Motor neuron (in vitro differentiated cells): ENCODE measurements around the gene SLC25A5. TPM values are rescaled to one million over a fixed set of nuclear protein-coding genes. Genes with fewer than 3 reads are reported as not detected.

Experiments used
- ATAC-seq, 8 experiments: fragments of 200-7000 bp; cut with Tn5 transposase; replicated peaks in 6 of 8; 2 replicates each; pipeline ENCODE4 v1.8.0; 2021; ENCODE audit warnings: mild to moderate bottlenecking in 8 of 8, moderate library complexity in 8 of 8
- H3K27ac ChIP-seq, 2 donors: fragments of 250-450 bp; sonication (Bioruptor Pico); 2 replicates each; pipeline ENCODE4 v1.9.0; 2021; ENCODE audit warnings: antibody characterized with exemption in 2 of 2, mild to moderate bottlenecking in 2 of 2, moderate library complexity in 1 of 2
- H3K4me1 ChIP-seq, 2 donors: fragments of 250-450 bp; sonication (Bioruptor Pico); replicated peaks in 1 of 2; 2 replicates each; pipeline ENCODE4 v1.6.1; 2021; ENCODE audit warnings: antibody characterized with exemption in 2 of 2, mild to moderate bottlenecking in 2 of 2, moderate library complexity in 1 of 2
- H3K4me3 ChIP-seq, 5 donors: fragments of 250-450 bp; sonication (Bioruptor Pico); 2 replicates each; pipeline ENCODE4 v1.9.0; 2021; ENCODE audit warnings: antibody characterized with exemption in 5 of 5, mild to moderate bottlenecking in 5 of 5, moderate library complexity in 4 of 5
- WGBS, 10 experiments: fragments of 450-650 bp; shearing (Covaris generic); methylation state at CpG; one replicate each; pipeline ENCODE4 v1.0.0; 2022; 5-methylcytosine and 5-hydroxymethylcytosine counted together
- in situ Hi-C, 9 experiments: fragments of 400-800 bp; cut with MboI; loops; one replicate each; pipeline ENCODE4 v1.15.0; 2021; ENCODE audit warnings: low sequenced_read_pairs in 9 of 9, low pct_unique_long_range_greater_than_20kb in 2 of 9; ENCODE audit not compliant: unreplicated experiment in 9 of 9
- total RNA-seq, 8 experiments: library from RNA; unstranded; fragments of 300-600 nt; gene quantifications; 2 replicates each; pipeline versions ENCODE4 v1.2.3 to v1.2.4, GENCODE V29; 2022

SLC25A5 gene
- total RNA-seq, 8 experiments from 2014 or later = 103 to 455 (median 201) TPM

DNA sequence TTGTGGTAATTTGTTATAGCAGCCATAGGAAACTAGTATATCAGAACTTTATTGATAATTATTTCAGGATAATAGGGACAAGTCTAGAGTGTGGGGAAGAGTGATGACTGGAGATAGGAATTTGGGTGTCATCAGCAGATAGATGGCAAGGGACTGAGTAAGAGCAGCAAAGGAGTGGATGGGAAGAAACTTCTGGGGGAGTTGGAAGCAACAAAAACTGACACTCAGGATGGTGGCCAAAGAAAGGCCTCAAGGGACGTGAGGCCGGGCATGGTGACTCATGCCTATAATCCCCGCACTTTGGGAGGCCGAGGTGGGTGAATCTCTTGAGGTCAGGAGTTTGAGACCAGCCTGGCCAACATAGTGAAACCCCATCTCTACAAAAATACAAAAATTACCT, 9.1 kb upstream of the SLC25A5 start:
- Histone ChIP-seq H3K4me3 (no peak overlapping the region), H3K4me1 (no peaks in the 10 kb centered on the region), H3K27ac (no peak overlapping the region)
- ATAC-seq = no peak
- in situ Hi-C loops = no loop called here
- 60 to 92% (median 60%) methylated on average over 1 to 2 of the region's 4 CpGs; no CpG with 5 or more reads in 7 of the 10 experiments for WGBS, 10 experiments

DNA sequence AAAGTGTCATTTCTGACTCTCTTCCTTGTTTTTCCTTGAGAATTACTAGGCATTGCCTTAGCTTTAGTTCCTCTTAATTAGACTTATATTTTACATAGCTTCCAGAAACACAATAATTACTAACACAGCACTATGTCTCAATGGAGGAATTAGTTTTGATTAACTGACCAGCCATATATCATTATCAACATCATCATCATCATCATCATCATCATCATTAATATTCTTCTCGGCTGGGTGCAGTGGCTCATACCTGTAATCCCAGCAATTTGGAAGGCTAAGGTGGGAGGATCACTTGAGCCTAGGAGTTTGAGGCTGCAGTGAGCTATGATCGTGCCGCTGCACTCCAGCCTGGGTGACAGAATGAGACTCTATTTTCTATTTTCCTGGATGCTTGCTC, 2.7 kb upstream of the SLC25A5 start:
- ATAC-seq = no peak
- WGBS, 10 experiments = 71 to 100% (median 100%) methylated on average over 1 to 3 of the region's 3 CpGs; no CpG with 5 or more reads in 5 of the 10 experiments
- Histone ChIP-seq H3K4me1 (no peaks in the 10 kb centered on the region), H3K4me3 (no peak overlapping the region), H3K27ac (no peak overlapping the region)
- in situ Hi-C loops = no loop called here

DNA sequence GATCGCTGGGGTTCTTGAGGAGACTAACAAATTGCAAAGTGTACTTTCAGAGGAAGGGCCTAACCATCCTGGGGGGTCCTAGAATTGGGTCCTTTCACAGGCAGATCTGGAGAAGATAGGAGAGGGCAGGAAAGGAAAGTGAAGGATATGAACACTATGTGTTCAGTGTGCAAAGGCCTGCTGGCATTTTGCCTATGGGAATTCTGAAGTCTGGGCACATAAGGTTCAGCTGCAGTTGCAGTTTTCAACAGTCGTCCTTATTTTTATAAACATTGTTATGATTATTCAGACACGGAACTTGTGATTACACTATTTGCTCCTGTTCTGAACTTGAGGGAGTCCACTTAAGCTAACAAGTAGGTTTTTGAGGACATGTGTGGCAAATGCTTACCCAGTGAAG, 1.3 kb upstream of the SLC25A5 start:
- WGBS, 10 experiments = 0 to 100% (median 73%) methylated on average over 1 to 3 of the region's 3 CpGs; no CpG with 5 or more reads in 6 of the 10 experiments
- H3K27ac ChIP-seq = no peak overlapping the region

DNA sequence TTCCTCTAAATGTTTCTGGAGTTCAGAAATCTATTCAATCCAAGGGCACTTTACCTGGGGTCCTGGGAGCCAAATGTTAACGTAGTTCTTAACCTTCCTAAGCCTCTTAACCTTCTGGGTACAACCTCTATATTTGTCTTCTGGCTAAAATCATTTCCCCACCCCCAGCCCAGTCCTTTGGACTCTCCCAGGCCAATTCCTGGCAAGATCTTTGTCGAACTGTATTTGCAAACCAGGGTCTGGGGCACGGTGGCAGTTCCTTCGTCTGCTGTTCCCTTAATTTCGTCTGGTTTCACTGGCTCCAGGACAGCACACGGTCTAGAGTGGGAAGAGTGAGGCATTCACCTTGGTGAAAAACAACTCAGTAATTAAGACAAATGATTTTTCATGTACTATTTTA, 811 bp upstream of the SLC25A5 start:
- in situ Hi-C loops = no loop called here
- Histone ChIP-seq H3K27ac (no peak overlapping the region), H3K4me1 (no peaks in the 10 kb centered on the region), H3K4me3 (peak overlapping the region in 2 of 5 donors; percentile 83 to 89)
- ATAC-seq = no peak
- WGBS, 10 experiments = 55 to 100% (median 63%) methylated on average over 1 to 5 of the region's 6 CpGs; no CpG with 5 or more reads in 6 of the 10 experiments

More for the DNA sequence above, 1.3 kb upstream of the SLC25A5 start:
- no peak for ATAC-seq
- Histone ChIP-seq H3K4me1 (no peaks in the 10 kb centered on the region), H3K4me3 (no peak overlapping the region)
- in situ Hi-C loops = no loop called here

DNA sequence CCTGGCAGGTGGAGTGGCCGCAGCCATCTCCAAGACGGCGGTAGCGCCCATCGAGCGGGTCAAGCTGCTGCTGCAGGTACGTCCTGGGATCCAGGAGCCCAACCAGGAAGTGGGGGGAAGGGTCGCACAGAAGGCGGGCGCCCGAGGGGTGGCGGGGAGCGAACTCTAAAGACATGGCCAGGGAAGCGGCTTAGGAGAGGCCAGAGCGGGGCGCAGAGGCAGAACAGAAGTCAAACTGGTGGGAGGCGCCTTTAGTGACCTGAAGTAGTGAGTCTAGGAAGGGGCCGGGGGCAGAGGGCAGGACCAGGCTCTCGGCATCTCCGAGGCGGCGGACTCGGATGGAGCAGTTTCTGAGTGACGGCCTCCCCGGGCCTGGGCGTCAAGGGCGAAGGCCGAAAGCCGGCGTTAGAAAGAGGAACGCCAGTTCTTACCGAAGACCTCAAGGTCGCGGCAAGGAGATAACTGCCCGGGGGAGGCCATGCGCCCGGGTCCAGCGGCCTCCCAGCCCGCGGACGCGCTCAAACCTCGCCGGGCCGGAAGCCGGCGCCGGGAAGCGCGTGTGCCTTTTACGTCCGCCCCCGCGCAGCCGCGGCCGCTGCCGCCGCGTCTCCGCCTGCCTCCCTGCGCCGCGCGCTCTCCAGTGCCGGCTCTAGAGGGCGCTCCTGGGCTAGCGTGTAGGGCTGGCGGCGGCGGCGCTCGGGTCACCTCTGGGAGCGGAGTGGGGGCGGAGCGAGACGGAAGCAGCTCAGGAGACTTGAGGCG, 488 bp downstream of the SLC25A5 start:
- Histone ChIP-seq H3K27ac (peak overlapping the region; percentile 71 to 72), H3K4me1 (no peaks in the 10 kb centered on the region), H3K4me3 (peak overlapping the region; percentile 69 to 89 (median 83))
- in situ Hi-C loops = no loop called here
- peak; percentile 60 to 77 (median 76) for ATAC-seq
- 20% methylated on average over 19 of the region's 78 CpGs; no CpG with 5 or more reads in 9 of the 10 experiments for WGBS, 10 experiments

DNA sequence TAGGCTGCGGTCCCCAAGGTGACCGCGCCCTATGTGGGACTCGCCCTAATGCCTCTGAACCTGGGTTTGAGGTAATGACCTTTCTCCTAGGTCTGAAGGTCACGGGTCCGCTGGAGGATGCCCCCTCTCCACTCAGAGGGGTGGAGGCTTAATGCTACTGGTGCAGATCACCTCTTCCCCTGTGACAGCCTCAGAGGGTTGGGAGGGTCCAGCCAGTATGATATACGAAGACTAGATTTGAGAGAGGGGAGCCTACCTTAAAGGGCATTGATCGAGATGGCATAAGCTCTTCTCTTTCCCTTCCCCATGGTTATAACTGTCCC, 1.0 kb downstream of the SLC25A5 start:
- ATAC-seq = no peak
- in situ Hi-C loops = no loop called here
- peak overlapping the region in 1 of 2 donors; percentile 5 for H3K27ac ChIP-seq
- no peaks in the 10 kb centered on the region for H3K4me1 ChIP-seq
- H3K4me3 ChIP-seq = peak overlapping the region; percentile 69 to 89 (median 83)
- 20 to 50% methylated on average over 1 to 2 of the region's 8 CpGs; no CpG with 5 or more reads in 8 of the 10 experiments for WGBS, 10 experiments

DNA sequence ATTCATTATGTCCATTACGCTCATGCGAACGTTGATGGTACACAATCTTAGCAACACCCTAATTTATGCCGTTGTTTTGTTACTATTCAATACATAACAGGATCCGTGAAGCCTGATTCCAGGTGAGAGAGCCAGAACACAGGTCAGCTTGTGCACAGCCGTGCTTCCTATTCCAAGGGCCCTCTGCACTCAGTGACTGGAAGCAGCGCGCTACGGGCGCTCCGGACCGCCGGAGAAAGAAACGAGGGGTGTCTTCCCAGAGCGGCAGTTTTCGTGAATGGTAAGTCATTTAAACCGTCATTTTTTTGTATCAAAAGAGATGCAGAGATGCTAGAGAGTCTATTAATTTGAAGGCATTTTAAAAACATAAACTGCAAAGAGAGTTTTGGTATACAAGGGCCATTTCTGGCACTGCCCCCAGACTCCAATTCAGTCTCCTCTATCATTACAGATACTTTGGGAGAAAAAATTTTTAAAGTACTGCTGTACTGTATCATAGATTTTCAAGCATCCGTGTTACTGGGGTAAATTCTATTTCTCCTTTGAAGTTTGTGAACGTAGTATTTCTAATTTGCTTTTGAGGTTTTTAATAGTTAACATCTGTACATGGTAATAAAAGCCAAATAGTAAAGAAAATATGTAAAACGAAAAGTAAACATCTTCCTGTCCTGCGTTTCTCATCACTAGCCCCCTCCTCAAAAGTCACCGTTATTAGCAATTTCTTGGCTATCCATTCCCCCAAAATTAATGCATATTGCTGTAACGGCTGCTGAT, 6.6 kb downstream of the SLC25A5 start:
- Histone ChIP-seq H3K4me3 (no peak overlapping the region), H3K4me1 (peaks cover 2 to 7% of the 10 kb centered on the region in 2 donors), H3K27ac (no peak overlapping the region)
- WGBS, 10 experiments = 24 to 80% (median 60%) methylated on average over 1 to 13 of the region's 23 CpGs; no CpG with 5 or more reads in 1 of the 10 experiments
- in situ Hi-C loops = no loop called here
- no peak for ATAC-seq

DNA sequence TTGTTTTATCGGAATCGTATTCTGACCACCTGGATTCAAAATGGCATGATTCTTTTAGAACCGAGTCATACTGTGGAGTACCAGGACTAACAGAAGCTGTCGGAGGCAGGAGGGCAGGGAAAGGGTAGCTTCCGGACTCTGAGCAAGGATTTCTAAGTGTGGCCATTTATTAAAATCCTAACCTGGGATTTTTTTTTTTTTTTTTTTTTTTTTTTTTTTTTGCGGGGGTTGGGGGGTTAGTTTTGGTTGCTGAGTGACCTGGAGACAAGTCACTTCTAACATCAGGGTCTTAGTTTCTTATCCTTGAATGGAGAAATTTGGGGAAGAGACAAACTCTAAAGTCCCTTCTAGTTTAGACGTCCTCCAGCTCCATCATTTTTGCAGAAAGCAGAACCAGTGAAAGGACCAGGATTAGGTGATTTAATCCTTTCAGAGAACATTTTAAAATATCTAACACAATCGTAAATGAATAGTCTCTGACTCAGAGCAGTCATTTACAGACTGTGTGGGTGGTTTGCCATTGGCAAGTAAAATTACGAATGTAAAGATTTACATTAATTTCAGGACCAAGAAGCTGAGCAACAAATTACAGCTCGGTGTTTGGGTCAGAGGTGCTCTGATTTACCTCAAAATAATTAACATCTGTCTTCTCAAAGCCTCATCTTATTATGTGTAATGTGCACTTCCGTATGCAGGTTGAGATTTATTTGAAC, 7.3 kb downstream of the SLC25A5 start:
- ATAC-seq = peak in 4 of 8 experiments; percentile 16 to 42 (median 25)
- in situ Hi-C loops = no loop called here
- no peak overlapping the region for H3K4me3 ChIP-seq
- 0 to 89% (median 50%) methylated on average over 2 to 10 of the region's 11 CpGs; no CpG with 5 or more reads in 2 of the 10 experiments for WGBS, 10 experiments
- H3K27ac ChIP-seq = no peak overlapping the region
- peaks cover 2 to 7% of the 10 kb centered on the region in 2 donors for H3K4me1 ChIP-seq

DNA sequence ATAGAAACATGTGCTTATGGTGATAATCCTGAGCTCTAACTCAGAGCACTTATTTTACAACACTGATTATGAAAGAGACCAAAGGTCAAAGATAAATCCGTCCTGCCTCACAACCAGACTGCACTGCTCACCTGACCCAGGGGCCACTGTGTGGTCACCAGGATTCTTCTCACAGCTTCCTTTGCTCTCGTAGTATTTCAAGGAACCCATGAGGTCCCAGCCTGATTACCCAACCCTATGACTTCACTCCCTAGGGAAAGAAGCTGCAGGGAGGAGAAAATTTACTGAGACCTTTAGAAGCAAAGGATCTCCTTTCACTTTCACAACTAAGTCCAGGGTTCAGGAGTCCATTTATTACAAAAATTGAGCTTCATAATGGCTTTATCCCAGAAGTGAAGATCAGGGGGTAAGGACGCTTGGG, 9.6 kb downstream of the SLC25A5 start:
- in situ Hi-C loops = no loop called here
- H3K27ac ChIP-seq = no peak overlapping the region
- no peak overlapping the region for H3K4me3 ChIP-seq
- ATAC-seq = peak in 6 of 8 experiments; percentile 30 to 64 (median 55)
- WGBS, 10 experiments = 14 to 52% (median 40%) methylated on average over 1 to 2 of the region's 3 CpGs; no CpG with 5 or more reads in 7 of the 10 experiments
- H3K4me1 ChIP-seq = peaks cover 2 to 7% of the 10 kb centered on the region in 2 donors

DNA sequence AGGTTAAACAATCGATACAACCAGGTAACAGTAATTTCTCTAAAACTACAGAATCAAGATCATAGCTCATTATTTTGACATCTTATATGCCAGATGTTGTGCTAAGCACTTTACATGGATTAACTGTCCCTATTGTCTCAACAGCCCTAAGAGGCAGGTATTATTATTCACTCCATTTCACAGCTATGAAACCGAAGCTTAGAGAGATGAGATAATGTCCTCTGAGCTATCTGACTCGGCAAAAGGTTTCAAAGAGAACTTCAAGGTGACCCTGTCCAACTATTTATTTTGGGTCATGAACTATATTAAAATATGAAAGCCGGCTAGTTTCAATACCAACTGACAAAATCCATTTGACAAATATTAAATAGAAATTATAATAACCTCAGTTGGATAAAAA, 10.3 kb downstream of the SLC25A5 start:
- WGBS, 10 experiments = 52 to 100% (median 90%) methylated on average over 1 to 4 of the region's 4 CpGs; no CpG with 5 or more reads in 2 of the 10 experiments
- ATAC-seq = no peak
- Histone ChIP-seq H3K4me3 (no peak overlapping the region), H3K4me1 (peaks cover 2 to 7% of the 10 kb centered on the region in 2 donors), H3K27ac (no peak overlapping the region)
- in situ Hi-C loops = no loop called here

DNA sequence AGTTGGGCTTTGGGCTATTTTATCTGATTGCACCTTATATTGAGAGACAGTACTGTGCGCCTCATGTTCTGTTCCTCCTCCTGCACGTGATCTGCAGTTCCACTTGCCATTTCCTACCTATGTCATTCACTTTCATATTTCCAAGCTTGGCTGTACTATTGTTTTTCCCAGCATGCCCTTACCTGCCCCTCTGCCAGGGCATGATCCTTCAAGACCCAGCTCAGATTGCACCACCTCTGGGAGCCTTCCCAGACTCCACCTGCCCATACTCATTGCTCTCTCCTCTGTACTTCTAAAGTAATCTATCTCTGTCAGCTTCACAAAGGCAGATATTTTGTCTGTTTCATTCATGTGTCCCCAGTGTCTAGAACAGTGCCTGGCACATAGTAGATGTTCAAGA, 11.6 kb downstream of the SLC25A5 start:
- ATAC-seq = no peak
- Histone ChIP-seq H3K4me3 (no peak overlapping the region), H3K27ac (no peak overlapping the region), H3K4me1 (peaks cover 2 to 7% of the 10 kb centered on the region in 2 donors)
- WGBS, 10 experiments = 100% methylated on average over 2 of the region's 2 CpGs; no CpG with 5 or more reads in 8 of the 10 experiments
- in situ Hi-C loops = no loop called here

DNA sequence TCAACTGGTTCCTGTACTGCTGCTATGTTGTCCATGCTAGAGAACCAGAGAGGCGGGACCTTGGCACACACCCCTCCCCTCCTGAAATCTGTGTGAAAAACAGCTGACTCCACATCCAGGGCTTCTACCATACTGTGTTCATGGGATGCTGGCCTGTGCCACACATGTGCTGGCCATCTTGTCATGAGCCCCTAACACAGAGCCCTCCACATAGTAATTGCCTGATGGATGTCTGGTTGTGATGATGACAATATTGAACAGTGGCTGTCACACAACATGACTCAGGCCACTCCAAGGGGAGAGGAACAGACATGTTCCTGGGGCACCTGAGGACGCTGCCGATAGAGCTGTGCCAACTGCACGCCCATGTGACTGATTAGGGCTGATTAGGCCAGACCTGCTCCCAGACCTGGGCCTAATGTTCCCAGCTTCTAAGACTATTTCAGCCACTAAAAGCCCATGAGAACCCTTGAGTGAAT, 13.1 kb downstream of the SLC25A5 start:
- Histone ChIP-seq H3K27ac (no peak overlapping the region), H3K4me1 (no peaks in the 10 kb centered on the region), H3K4me3 (no peak overlapping the region)
- in situ Hi-C loops = no loop called here
- peak in 1 of 8 experiments; percentile 53 for ATAC-seq
- WGBS, 10 experiments = 60% methylated on average over 1 of the region's 4 CpGs; no CpG with 5 or more reads in 9 of the 10 experiments
